Muscle of leg (tissue), 11 donors: ENCODE measurements around the gene PSEN2. TPM values are rescaled to one million over a fixed set of nuclear protein-coding genes. Genes with fewer than 3 reads are reported as not detected.

Experiments used
- DNase-seq: peaks from one replicate; pipeline ENCODE4 v3.0.0; 2013
- H3K27ac ChIP-seq: one replicate; pipeline ENCODE4 v1.5.1; 2013; ENCODE audit warnings: mild to moderate bottlenecking, low read length, control low read depth
- H3K27me3 ChIP-seq: one replicate; pipeline ENCODE4 v1.6.1; 2013; ENCODE audit warnings: low read length; ENCODE audit not compliant: control insufficient read depth, insufficient read depth
- H3K36me3 ChIP-seq: one replicate; pipeline ENCODE4 v1.6.1; 2013; ENCODE audit warnings: low read length; ENCODE audit not compliant: control insufficient read depth, insufficient read depth
- H3K4me1 ChIP-seq: one replicate; pipeline ENCODE4 v1.6.1; 2013; ENCODE audit warnings: low read length; ENCODE audit not compliant: control insufficient read depth, insufficient read depth
- H3K4me3 ChIP-seq: one replicate; pipeline ENCODE4 v1.5.1; 2013; ENCODE audit warnings: low read length, control low read depth
- H3K9me3 ChIP-seq: replicated peaks from 2 replicates; pipeline ENCODE4 v1.6.1; 2013; ENCODE audit warnings: low read depth, low read length; ENCODE audit not compliant: control insufficient read depth
- WGBS: methylation state at CpG from one replicate; pipeline ENCODE4 v1.1.5; 2013; ENCODE audit warnings: missing lambda C conversion rate; ENCODE audit not compliant: insufficient coverage; 5-methylcytosine and 5-hydroxymethylcytosine counted together
- polyA plus RNA-seq, 8 donors: library from polyadenylated mRNA; unstranded; fragments of 120-200 nt; gene quantifications; one replicate each; pipeline versions ENCODE4 v1.2.1 to v1.2.3, GENCODE V29; 2013; ENCODE audit warnings: inconsistent platforms in 1 of 8, low replicate concordance in 1 of 8; ENCODE audit not compliant: insufficient read length in 8 of 8, insufficient read depth in 1 of 8
- total RNA-seq: library from RNA; stranded (reverse); fragments of 120-200 nt; gene quantifications from one replicate; pipeline ENCODE4 v1.2.4, GENCODE V29; 2013

PSEN2 gene
- total and polyA plus RNA-seq, 9 donors: 67.7 to 142 (median 108) TPM

GRCh38 chr1:226884966-226885820, 14.8 kb downstream of the PSEN2 start:
- 76% methylated on average over 16 of the region's 20 CpGs for WGBS
- Histone ChIP-seq H3K9me3 (no peaks in the 10 kb centered on the region), H3K27ac (no peak overlapping the region), H3K4me3 (no peak overlapping the region), H3K4me1 (peaks cover 20% of the 10 kb centered on the region), H3K27me3 (no peaks in the 10 kb centered on the region), H3K36me3 (peaks cover 77% of the 10 kb centered on the region)
- DNase-seq: no peak

GRCh38 chr1:226886122-226886901, 15.9 kb downstream of the PSEN2 start:
- Histone ChIP-seq H3K27ac (no peak overlapping the region), H3K9me3 (no peaks in the 10 kb centered on the region), H3K4me3 (no peak overlapping the region), H3K27me3 (no peaks in the 10 kb centered on the region), H3K4me1 (peaks cover 21% of the 10 kb centered on the region), H3K36me3 (peaks cover 76% of the 10 kb centered on the region)
- DNase-seq: no peak
- WGBS: 79% methylated on average over 2 of the region's 9 CpGs

- Histone ChIP-seq H3K9me3 (no peaks in the 10 kb centered on the region), H3K36me3 (peaks cover 77% of the 10 kb centered on the region), H3K27me3 (no peaks in the 10 kb centered on the region), H3K27ac (no peak overlapping the region), H3K4me1 (peaks cover 26% of the 10 kb centered on the region), H3K4me3 (no peak overlapping the region)
- WGBS: 100% methylated on average over 4 of the region's 6 CpGs
- DNase-seq: no peak
Measured at GRCh38 chr1:226887006-226887405, 16.6 kb downstream of the PSEN2 start.

- H3K4me3 ChIP-seq: no peak overlapping the region
- H3K36me3 ChIP-seq: peaks cover 70% of the 10 kb centered on the region
- H3K4me1 ChIP-seq: peaks cover 28% of the 10 kb centered on the region
- no peak overlapping the region for H3K27ac ChIP-seq
- WGBS: 89% methylated on average over 8 of the region's 8 CpGs
- no peaks in the 10 kb centered on the region for H3K27me3 ChIP-seq
- DNase-seq: no peak
- no peaks in the 10 kb centered on the region for H3K9me3 ChIP-seq
Measured at GRCh38 chr1:226888021-226888420, 17.6 kb downstream of the PSEN2 start.

- WGBS: 96% methylated on average over 7 of the region's 8 CpGs
- Histone ChIP-seq H3K9me3 (no peaks in the 10 kb centered on the region), H3K4me3 (no peak overlapping the region), H3K27me3 (no peaks in the 10 kb centered on the region), H3K27ac (no peak overlapping the region), H3K4me1 (peaks cover 29% of the 10 kb centered on the region), H3K36me3 (peaks cover 67% of the 10 kb centered on the region)
- no peak for DNase-seq
Measured at GRCh38 chr1:226888816-226889215, 18.4 kb downstream of the PSEN2 start.

GRCh38 chr1:226889616-226890330, 19.4 kb downstream of the PSEN2 start:
- H3K4me1 ChIP-seq: peaks cover 29% of the 10 kb centered on the region
- no peak for DNase-seq
- 81% methylated on average over 8 of the region's 12 CpGs for WGBS
- H3K27me3 ChIP-seq: no peaks in the 10 kb centered on the region
- no peaks in the 10 kb centered on the region for H3K9me3 ChIP-seq
- no peak overlapping the region for H3K27ac ChIP-seq
- H3K4me3 ChIP-seq: no peak overlapping the region
- peaks cover 74% of the 10 kb centered on the region for H3K36me3 ChIP-seq

- WGBS: 79% methylated on average over 18 of the region's 22 CpGs
- DNase-seq: no peak
- no peak overlapping the region for H3K27ac ChIP-seq
- no peaks in the 10 kb centered on the region for H3K9me3 ChIP-seq
- H3K27me3 ChIP-seq: no peaks in the 10 kb centered on the region
- H3K4me3 ChIP-seq: no peak overlapping the region
- H3K36me3 ChIP-seq: peaks cover 74% of the 10 kb centered on the region
- H3K4me1 ChIP-seq: peaks cover 23% of the 10 kb centered on the region
Measured at GRCh38 chr1:226890331-226891108, 20.1 kb downstream of the PSEN2 start.

GRCh38 chr1:226891346-226891745, 20.9 kb downstream of the PSEN2 start:
- no peak overlapping the region for H3K27ac ChIP-seq
- 91% methylated on average over 6 of the region's 11 CpGs for WGBS
- no peak for DNase-seq
- peaks cover 21% of the 10 kb centered on the region for H3K4me1 ChIP-seq
- H3K36me3 ChIP-seq: peaks cover 76% of the 10 kb centered on the region
- no peaks in the 10 kb centered on the region for H3K9me3 ChIP-seq
- H3K27me3 ChIP-seq: no peaks in the 10 kb centered on the region
- no peak overlapping the region for H3K4me3 ChIP-seq

- Histone ChIP-seq H3K36me3 (peaks cover 79% of the 10 kb centered on the region), H3K27ac (no peak overlapping the region), H3K4me1 (peaks cover 19% of the 10 kb centered on the region), H3K4me3 (no peak overlapping the region), H3K27me3 (no peaks in the 10 kb centered on the region), H3K9me3 (no peaks in the 10 kb centered on the region)
- 79% methylated on average over 14 of the region's 17 CpGs for WGBS
- no peak for DNase-seq
Measured at GRCh38 chr1:226891846-226892523, 21.6 kb downstream of the PSEN2 start.
